Activated T-cell treated with anti-CD3 and anti-CD28 coated beads, Interleukin-2, amount 50 U/mL, for 4 hours (primary cell): ENCODE results near the gene TCF20. TPM values are rescaled to one million over a fixed set of nuclear protein-coding genes. Genes with fewer than 3 reads are reported as not detected.

Experiments used
- ATAC-seq, 2 donors: fragments of 200-7000 bp; cut with Tn5 transposase; one replicate each; pipeline ENCODE4 v1.10.0; 2021
- DNase-seq: peaks from one replicate; pipeline ENCODE4 v3.0.0-alpha.2; 2020
- H3K27me3 Mint-ChIP-seq: one replicate; pipeline ENCODE4 v1.8.0; 2021; ENCODE audit warnings: low read depth, mixed read lengths
- H3K36me3 Mint-ChIP-seq: one replicate; pipeline ENCODE4 v1.8.0; 2022; ENCODE audit warnings: mixed read lengths; ENCODE audit not compliant: insufficient read depth
- H3K4me1 Mint-ChIP-seq: one replicate; pipeline ENCODE4 v1.8.0; 2021; ENCODE audit warnings: low read depth, mixed read lengths
- H3K4me3 Mint-ChIP-seq: one replicate; pipeline ENCODE4 v1.8.0; 2021; ENCODE audit warnings: mild to moderate bottlenecking, moderate library complexity, mixed read lengths
- H3K9me3 Mint-ChIP-seq: one replicate; pipeline ENCODE4 v1.8.0; 2021; ENCODE audit warnings: mixed read lengths
- total RNA-seq, 3 donors: library from RNA; stranded (reverse); gene quantifications; one replicate each; pipeline ENCODE4 v1.2.1, GENCODE V29; 2021

Gene TCF20
- total RNA-seq, 3 donors from 2014 or later: 68.1 to 74.4 (median 69.9) TPM

- Mint-ChIP-seq H3K27me3 (no peaks in the 10 kb centered on the region), H3K4me1 (peaks cover 56% of the 10 kb centered on the region), H3K4me3 (no peak overlapping the region), H3K36me3 (peaks cover 16% of the 10 kb centered on the region), H3K9me3 (peaks cover 4% of the 10 kb centered on the region)
- ATAC-seq (no peak), DNase-seq (no peak)
Measured at GRCh38 chr22:42236268-42236667, 34.2 kb downstream of the TCF20 start.

GRCh38 chr22:42233879-42234278 lies 36.6 kb downstream of the TCF20 start:
- Mint-ChIP-seq H3K9me3 (peaks cover 4% of the 10 kb centered on the region), H3K4me3 (no peak overlapping the region), H3K4me1 (peaks cover 62% of the 10 kb centered on the region), H3K27me3 (no peaks in the 10 kb centered on the region), H3K36me3 (peaks cover 16% of the 10 kb centered on the region)
- no peak for DNase-seq
- ATAC-seq: no peak

- Mint-ChIP-seq H3K9me3 (no peaks in the 10 kb centered on the region), H3K36me3 (peaks cover 5% of the 10 kb centered on the region), H3K27me3 (no peaks in the 10 kb centered on the region), H3K4me3 (no peak overlapping the region), H3K4me1 (peaks cover 64% of the 10 kb centered on the region)
- ATAC-seq: no peak
- no peak for DNase-seq
Measured at GRCh38 chr22:42231929-42232328, 38.5 kb downstream of the TCF20 start.

GRCh38 chr22:42229455-42230149 lies 40.9 kb downstream of the TCF20 start:
- no peaks in the 10 kb centered on the region for H3K9me3 Mint-ChIP-seq
- ATAC-seq: no peak
- H3K4me1 Mint-ChIP-seq: peaks cover 49% of the 10 kb centered on the region

GRCh38 chr22:42228483-42228882 lies 42.0 kb downstream of the TCF20 start:
- Mint-ChIP-seq H3K4me1 (peaks cover 47% of the 10 kb centered on the region), H3K36me3 (peaks cover 4% of the 10 kb centered on the region), H3K9me3 (no peaks in the 10 kb centered on the region), H3K27me3 (no peaks in the 10 kb centered on the region), H3K4me3 (no peak overlapping the region)
- DNase-seq (no peak), ATAC-seq (no peak)

More at GRCh38 chr22:42229455-42230149, 40.9 kb downstream of the TCF20 start:
- Mint-ChIP-seq H3K36me3 (peaks cover 4% of the 10 kb centered on the region), H3K27me3 (no peaks in the 10 kb centered on the region), H3K4me3 (no peak overlapping the region)
- no peak for DNase-seq

- Mint-ChIP-seq H3K4me1 (peaks cover 53% of the 10 kb centered on the region), H3K27me3 (no peaks in the 10 kb centered on the region), H3K9me3 (no peaks in the 10 kb centered on the region), H3K36me3 (peaks cover 4% of the 10 kb centered on the region), H3K4me3 (no peak overlapping the region)
- DNase-seq (no peak), ATAC-seq (no peak)
Measured at GRCh38 chr22:42227435-42227834, 43.0 kb downstream of the TCF20 start.

- H3K36me3 Mint-ChIP-seq: no peaks in the 10 kb centered on the region
- peaks cover 62% of the 10 kb centered on the region for H3K4me1 Mint-ChIP-seq
- no peaks in the 10 kb centered on the region for H3K27me3 Mint-ChIP-seq
- H3K4me3 Mint-ChIP-seq: no peak overlapping the region
- ATAC-seq (no peak), DNase-seq (no peak)
- H3K9me3 Mint-ChIP-seq: no peaks in the 10 kb centered on the region
Measured at GRCh38 chr22:42225841-42226240, 44.6 kb downstream of the TCF20 start.

- Mint-ChIP-seq H3K27me3 (no peaks in the 10 kb centered on the region), H3K36me3 (peaks cover 1% of the 10 kb centered on the region), H3K9me3 (no peaks in the 10 kb centered on the region), H3K4me1 (peaks cover 60% of the 10 kb centered on the region), H3K4me3 (no peak overlapping the region)
- ATAC-seq (peak in 1 of 2 donors; percentile 16), DNase-seq (no peak)
Measured at GRCh38 chr22:42222140-42222539, 48.3 kb downstream of the TCF20 start.

Other genes with a start within 250 kb of the TCF20 start
- 10 to 100 TPM; 14.2 to 16.4 (median 14.2) TPM for gene NAGA, start 199.8 kb downstream of the TCF20 start, total RNA-seq
- 1 to 10 TPM; 2.0 to 2.3 (median 2.1) TPM for gene PHETA2, start 196.4 kb downstream of the TCF20 start, total RNA-seq
- gene SMDT1, start 191.0 kb downstream of the TCF20 start, total RNA-seq: 10 to 100 TPM; 84.0 to 88.2 (median 86.6) TPM
- 100 to 1,000 TPM in 2 of 3 donors, 10 to 100 TPM in 1; 96.3 to 129 (median 116) TPM for gene NDUFA6, start 179.9 kb downstream of the TCF20 start, total RNA-seq
- gene CYP2D6, start 139.8 kb downstream of the TCF20 start, total RNA-seq: 1 to 10 TPM; 1.1 to 2.3 (median 1.9) TPM
- gene NFAM1, start 161.8 kb upstream of the TCF20 start, total RNA-seq: under 1 TPM in 2 of 3 donors, not detected in 1; 0.03 to 0.11 TPM
- 100 to 1,000 TPM; 214 to 258 (median 217) TPM for gene RRP7A, start 249.1 kb upstream of the TCF20 start, total RNA-seq